HFF-Myc (cell line): ENCODE results near the gene TBC1D22A.
A peak's percentile ranks its signal among the peaks of the same experiment; 100 is the strongest.

Experiments used
- DNase-seq: peaks from one replicate; pipeline ENCODE4 v3.0.0-alpha.2; 2011; ENCODE audit warnings: low read depth; ENCODE audit errors: extremely low read depth
- H3K4me3 ChIP-seq: replicated peaks from 2 replicates; pipeline ENCODE4 v1.5.1; 2011; ENCODE audit warnings: low read depth, mild to moderate bottlenecking, control low read depth, low read length
- TF ChIP-seq, protein P1 (sequence below): IDR thresholded peaks from 2 replicates; pipeline ENCODE4 v1.5.1; 2012; ENCODE audit warnings: mild to moderate bottlenecking, low read depth, low read length, control low read depth; ENCODE audit errors: missing control alignments

The TBC1D22A gene

DNA sequence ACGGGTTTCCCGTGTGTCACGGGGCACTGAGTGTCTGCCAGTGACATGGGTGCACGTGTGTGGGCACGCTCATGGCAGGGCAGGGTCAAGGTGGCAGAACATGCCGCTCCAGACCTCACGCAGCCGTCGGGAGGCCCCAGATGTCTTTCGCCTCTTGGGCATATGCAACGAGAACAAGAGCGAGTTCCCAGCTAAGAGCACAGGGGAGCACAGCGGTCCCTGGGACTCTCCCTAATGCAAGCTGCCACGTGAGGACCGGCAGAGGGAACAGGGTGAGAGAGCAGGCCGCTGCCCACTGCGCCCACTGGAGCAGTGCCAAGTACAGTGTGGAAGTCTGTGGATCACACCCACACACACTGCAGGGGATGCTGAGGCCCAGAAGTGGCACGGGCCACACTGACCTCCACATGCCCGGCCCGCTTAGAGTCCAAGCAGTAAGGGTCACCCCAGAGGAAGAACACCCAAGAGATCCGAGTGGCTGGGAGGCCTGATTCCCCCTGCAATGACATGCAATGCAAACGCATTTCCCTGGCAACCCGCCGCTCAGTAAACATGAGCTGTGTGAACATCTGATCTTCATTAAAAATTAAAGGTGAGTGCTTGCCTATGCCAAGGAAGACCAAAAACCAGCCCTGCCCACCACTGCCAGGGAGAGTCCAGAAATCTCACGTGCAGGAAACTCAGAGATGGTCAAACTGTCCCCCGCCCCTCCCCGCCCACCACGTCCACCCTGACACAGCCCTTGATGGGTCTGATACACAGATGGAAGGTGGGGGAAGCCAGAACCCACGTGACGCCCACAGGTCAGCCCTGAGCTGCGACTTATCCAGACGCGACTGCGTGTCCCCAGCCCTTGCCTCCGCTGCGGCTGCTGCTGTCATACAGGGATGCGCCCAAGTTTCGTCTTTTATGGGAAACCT lies 36.1 kb upstream of the TBC1D22A start:
- TF ChIP-seq, protein P1, sequence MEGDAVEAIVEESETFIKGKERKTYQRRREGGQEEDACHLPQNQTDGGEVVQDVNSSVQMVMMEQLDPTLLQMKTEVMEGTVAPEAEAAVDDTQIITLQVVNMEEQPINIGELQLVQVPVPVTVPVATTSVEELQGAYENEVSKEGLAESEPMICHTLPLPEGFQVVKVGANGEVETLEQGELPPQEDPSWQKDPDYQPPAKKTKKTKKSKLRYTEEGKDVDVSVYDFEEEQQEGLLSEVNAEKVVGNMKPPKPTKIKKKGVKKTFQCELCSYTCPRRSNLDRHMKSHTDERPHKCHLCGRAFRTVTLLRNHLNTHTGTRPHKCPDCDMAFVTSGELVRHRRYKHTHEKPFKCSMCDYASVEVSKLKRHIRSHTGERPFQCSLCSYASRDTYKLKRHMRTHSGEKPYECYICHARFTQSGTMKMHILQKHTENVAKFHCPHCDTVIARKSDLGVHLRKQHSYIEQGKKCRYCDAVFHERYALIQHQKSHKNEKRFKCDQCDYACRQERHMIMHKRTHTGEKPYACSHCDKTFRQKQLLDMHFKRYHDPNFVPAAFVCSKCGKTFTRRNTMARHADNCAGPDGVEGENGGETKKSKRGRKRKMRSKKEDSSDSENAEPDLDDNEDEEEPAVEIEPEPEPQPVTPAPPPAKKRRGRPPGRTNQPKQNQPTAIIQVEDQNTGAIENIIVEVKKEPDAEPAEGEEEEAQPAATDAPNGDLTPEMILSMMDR: no peak
- DNase-seq: peak; percentile 37
- no peak overlapping the region for H3K4me3 ChIP-seq

DNA sequence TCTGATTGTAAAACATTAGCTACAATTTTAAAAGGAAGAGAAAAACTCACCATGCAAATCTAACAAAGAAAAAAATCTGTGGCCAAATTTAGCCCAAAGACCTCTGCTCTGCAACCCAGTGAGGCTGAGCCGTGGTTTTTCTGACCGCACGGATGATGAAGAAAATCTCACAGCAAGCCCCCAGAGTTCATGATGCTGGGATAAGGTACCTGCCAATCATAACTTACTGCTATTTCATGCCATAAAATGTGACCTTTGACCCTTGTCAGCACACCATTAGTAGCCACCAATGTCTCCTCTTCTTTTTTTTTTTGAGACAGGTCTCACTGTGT lies 35.5 kb upstream of the TBC1D22A start:
- TF ChIP-seq, protein P1: no peak
- no peak overlapping the region for H3K4me3 ChIP-seq
- DNase-seq: no peak

DNA sequence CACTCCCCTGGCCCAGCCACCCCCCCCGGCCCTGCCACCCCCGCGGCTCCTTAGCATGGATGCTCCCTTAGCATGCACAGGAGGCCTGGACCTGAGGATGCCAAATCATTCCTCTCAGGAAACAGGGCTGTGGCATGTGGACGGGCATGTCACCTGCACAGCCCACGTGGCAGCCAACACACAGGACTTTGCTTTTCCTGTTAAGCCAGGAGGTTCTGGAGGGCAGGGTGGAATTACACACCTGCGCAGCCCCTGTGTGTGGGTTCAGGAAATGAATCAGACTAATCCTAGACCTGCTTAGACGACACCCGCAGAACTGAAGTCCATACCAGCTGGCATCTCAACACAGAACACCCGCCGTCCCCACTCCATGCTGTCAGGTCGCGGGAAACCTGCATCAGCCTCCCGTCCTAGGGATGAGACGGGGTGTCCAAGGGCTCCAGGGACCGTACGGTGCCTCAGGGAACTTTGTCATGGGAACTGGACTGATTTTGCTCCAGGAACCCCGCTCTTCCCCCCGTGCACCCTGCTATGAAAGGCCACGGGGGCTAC lies 34.6 kb upstream of the TBC1D22A start:
- no peak for DNase-seq
- TF ChIP-seq, protein P1: no peak
- no peak overlapping the region for H3K4me3 ChIP-seq

DNA sequence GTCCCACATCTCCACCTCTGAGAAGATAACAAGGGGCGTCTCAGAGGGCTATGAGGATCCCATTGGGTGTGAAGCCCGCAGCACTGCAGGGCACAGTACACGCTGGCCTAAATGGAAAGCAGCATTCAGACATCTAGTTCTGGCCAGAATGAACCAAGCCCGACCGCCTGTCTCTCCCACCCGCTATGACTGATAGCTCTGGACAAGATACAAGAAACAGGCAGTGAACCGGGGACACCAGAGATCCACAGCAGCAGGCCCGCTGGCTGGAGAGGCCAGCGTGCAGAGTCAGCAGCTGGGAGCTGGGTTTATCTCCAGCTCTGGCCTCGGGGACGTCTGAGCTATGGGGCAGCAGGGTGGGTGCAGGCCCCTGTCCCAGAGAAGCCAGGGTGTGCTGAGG lies 34.0 kb upstream of the TBC1D22A start:
- DNase-seq: no peak
- no peak overlapping the region for H3K4me3 ChIP-seq
- TF ChIP-seq, protein P1: no peak

DNA sequence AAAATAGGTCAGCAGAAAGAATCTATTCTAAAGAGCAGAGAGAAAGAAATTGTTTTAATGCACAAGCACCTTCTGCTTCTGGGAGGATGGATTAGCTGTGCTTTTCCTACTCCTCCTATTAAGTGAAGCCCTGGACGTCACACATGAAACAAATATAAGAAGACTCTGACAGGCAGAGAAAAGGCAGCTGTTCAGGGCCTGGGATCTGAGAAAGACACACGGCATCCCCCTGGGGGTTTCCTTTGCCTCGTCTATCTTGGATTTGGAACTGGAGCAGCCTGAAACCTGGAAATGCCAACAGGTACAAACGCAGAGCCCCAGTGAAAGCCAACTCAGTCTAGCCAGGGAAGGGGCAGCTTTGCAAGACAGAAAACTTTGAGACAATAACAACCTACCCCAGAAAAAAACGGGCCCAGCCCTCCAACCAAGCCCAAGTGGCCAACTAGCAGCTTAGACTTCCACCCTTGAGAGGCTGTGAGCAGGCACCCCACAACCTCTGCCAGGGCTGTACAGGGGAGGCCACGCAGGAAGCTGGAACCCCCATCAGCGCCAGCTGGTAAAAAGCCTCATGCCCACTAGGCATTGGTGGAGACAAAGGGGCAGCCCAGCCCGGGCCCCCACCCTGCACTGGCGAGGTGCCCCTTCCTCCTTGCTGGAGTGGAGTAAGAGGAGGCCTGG lies 31.7 kb upstream of the TBC1D22A start:
- no peak for DNase-seq
- TF ChIP-seq, protein P1: no peak
- H3K4me3 ChIP-seq: no peak overlapping the region

DNA sequence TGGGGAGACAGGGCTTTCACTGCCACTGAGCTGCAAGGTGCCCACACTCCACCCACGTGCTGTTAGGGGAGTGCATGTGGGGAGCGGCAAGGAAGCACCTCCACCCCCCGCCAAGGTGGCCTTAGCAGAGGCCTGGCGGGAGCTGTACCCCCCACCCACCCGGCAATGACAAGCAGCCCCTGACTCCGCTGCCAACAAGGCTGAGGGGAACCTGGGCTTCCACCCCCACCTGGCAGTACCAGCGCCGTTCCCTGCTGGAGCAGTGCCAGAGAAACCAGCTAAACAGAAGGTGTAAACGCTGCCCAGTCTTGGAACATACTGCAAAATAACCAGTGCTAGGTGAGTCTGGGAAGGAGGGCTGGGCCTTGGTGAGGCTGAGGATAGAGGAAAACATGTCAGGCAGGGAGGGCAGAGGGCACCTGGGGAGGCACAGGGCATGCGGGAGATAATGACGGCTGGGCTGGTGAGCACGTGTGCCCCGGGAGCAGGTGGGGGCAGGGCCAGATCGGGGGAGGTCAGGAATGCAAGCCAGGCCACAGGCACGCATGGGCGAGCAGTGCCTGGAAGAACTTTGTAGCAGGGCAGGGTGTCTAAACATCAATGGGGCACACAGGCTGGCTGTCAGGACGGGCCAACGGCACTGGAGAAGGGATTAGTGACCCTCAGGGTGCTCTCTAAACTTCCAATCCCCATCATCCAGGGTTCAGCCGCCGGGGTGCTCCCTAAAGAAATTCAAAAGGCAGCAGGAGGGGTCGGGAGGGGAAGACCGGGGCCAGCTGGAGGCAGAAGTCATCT lies 31.0 kb upstream of the TBC1D22A start:
- no peak for DNase-seq
- H3K4me3 ChIP-seq: no peak overlapping the region
- TF ChIP-seq, protein P1: no peak
